Right ventricle myocardium superior (tissue), 1 donor: Measurements from ENCODE around the gene TUBG1. TPM values are rescaled to one million over a fixed set of nuclear protein-coding genes. Genes with fewer than 3 reads are reported as not detected.
"Not testable (repeated sequence)": the region's sequence is repeated elsewhere in the genome, so short reads cannot be mapped to it uniquely, and the experiment has no call there.

Experiments used
- ATAC-seq: fragments of 200-7000 bp; cut with Tn5 transposase; one replicate; pipeline ENCODE4 v1.9.1; 2020; ENCODE audit warnings: mild to moderate bottlenecking; ENCODE audit not compliant: poor library complexity
- DNase-seq: peaks from one replicate; pipeline ENCODE4 v3.0.0-alpha.2; 2020
- intact Hi-C: fragments of 100-400 bp; cut with DNase I; formaldehyde crosslinking; loops from one replicate; pipeline ENCODE4 v1.11.2; 2022
- total RNA-seq: library from RNA; stranded (reverse); fragmentation: NEBNext Ultra II Directional; extraction: Animal tissue kit (Norgen Biotek cat#: 25700); gene quantifications from one replicate; pipeline ENCODE4 v1.2.1, GENCODE V29; 2021
- donor health status: DM: no; HTN: yes; CAD: no; lungs with severe emphysema.

The TUBG1 gene
- total RNA-seq, 1 donor from 2014 or later: 49.1 TPM

DNA sequence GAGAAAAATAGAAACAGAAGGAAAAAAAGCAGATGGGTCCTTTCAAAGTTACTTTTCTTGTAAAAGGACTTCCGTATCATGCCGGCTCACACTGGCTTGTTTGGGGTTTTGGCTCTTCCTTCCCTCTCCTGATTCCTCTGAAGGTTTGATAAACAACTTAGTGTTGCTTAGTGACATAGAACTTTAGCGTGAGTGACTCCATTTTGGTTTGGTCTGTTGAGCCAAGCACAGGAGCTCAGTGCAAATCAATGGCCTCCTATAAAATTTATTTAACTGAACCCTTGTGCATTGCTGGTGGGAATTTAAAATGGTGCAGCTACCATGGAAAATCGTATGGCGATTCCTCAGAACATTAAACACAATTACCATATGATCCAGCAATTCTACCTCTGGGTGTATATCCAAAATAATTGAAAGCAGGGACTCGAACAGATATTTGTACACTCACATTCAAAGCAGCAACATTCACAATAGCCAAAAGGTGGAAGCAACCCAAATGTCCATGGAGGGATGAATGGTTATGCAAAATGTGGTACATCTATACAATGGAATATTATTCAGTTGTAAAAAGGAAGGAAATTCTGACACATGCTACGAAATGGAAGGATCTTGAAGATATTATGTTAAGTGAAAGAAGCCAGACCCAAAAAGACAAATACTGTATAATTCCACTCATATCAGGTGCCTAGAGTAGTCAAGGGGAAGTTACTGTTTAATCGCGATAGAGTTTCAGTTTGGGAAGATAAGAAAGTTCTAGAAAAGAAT lies 48.5 kb downstream of the TUBG1 start:
- ATAC-seq (no peak), DNase-seq (no peak)
- intact Hi-C loops: no loop called here

DNA sequence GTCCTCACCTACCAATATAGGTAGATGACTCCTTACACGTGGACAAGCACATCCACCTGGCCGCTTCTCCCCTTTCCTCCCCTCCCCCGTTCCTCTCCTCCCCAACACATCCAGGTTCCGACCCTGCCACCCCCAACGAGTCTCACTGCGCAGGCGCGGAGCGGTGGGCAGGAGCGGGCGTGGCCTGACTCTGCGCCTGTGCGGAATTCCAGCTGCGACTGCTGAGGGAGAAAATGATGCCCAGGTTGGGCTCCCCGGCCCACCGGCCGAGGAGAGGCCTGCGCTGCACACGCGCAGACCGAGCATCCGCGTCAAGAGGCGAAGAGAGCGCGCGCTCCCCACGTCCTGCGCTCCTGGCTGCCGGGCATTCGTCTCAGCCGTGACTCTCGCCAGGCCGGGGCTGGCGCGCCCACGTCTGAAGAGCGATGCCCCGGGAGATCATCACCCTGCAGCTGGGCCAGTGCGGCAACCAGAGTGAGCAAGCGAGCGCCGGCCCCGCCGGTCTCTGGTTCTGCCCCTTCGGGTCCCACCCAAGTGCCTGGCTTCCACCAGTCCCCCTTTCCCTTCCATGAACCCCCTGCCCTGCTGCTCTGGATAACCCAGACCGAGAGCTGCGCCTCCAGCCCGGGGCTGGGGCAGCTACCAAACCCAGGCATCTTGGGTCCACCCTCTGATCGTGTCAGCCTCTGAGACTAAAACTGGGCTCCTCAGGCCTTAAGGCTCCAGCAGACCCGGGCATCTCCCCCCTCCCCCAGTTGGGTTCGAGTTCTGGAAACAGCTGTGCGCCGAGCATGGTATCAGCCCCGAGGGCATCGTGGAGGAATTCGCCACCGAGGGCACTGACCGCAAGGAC lies 49.8 kb downstream of the TUBG1 start, which contains the start of gene TUBG2:
TUBG2 (plus strand) TSS at position 206 of the 853 bp plus-strand sequence; CDS start at position 426, 220 bp downstream.
- peak; percentile 92 for DNase-seq
- intact Hi-C loops: no loop called here

DNA sequence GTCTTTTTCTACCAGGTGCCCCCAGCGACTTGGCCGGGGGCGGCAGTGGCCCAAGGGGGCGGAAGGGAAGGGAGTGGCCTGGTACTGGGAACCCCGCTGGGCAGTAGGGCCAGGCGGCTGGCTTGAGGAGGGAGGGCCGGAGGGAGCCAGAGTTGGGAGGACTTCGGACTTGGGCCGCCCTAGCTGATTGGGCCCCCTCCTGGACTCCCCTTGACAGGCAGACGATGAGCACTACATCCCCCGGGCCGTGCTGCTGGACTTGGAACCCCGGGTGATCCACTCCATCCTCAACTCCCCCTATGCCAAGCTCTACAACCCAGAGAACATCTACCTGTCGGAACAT lies 50.4 kb downstream of the TUBG1 start:
- peak; percentile 26 for ATAC-seq
- DNase-seq, intact Hi-C loops: not testable (repeated sequence)

More for the DNA sequence above, 49.8 kb downstream of the TUBG1 start, which contains the start of gene TUBG2:
- ATAC-seq: peak; percentile 95

DNA sequence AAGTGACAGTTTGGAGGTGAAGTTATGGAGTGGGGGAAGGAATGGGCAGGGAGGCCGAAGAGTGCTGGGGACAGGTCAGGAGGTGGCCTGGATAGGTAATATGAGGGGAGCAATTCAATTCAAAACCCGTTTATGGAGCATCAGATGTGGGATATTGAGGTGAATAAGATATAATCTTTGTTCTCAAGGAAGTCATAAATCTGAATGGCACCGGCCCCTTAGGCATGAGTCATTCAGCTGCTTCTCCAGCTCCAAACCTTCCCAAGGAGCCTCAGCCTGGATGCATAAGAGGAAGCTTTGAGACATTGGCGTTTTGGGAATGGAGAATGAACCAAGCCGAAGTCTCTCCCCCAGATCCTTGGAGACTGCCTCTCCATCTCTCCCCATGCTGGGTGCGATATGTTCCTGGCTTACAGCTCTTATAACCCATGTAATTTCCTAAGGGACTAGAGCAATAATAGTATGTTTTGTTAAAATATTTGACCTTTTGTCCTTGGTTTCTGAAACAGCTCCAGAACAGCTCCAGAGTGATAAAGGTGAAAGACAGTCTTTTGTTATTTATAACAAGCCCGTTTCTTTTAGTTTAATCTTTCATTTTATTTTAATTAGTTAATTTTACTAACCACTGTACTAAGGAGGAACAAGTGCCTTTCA lies 51.3 kb downstream of the TUBG1 start:
- intact Hi-C loops: no loop called here
- no peak for ATAC-seq
- no peak for DNase-seq

Other genes with a start within 250 kb of the TUBG1 start
- gene STAT3, start 221.2 kb upstream of the TUBG1 start, total RNA-seq: 127 TPM
- gene CAVIN1, start 186.4 kb upstream of the TUBG1 start, total RNA-seq: 200 TPM
- gene ATP6V0A1, start 150.8 kb upstream of the TUBG1 start, total RNA-seq: 29.9 TPM
- gene NAGLU, start 73.4 kb upstream of the TUBG1 start, total RNA-seq: 8.3 TPM
- 0.78 TPM for gene HSD17B1, start 56.8 kb upstream of the TUBG1 start, total RNA-seq
- 41.6 TPM for gene COASY, start 47.5 kb upstream of the TUBG1 start, total RNA-seq
- gene MLX, start 42.6 kb upstream of the TUBG1 start, total RNA-seq: 69.1 TPM
- 2.3 TPM for gene PSMC3IP, start 32.0 kb upstream of the TUBG1 start, total RNA-seq
- 21.4 TPM for gene RETREG3, start 309 bp upstream of the TUBG1 start, total RNA-seq
- gene TUBG2, start 49.6 kb downstream of the TUBG1 start, total RNA-seq: 12.4 TPM
- gene PLEKHH3, start 67.3 kb downstream of the TUBG1 start, total RNA-seq: 27.5 TPM
- 1.0 TPM for gene CCR10, start 72.2 kb downstream of the TUBG1 start, total RNA-seq
- gene CNTNAP1, start 72.8 kb downstream of the TUBG1 start, total RNA-seq: 4.2 TPM
- 47.2 TPM for gene EZH1, start 135.4 kb downstream of the TUBG1 start, total RNA-seq
- gene RAMP2, start 151.5 kb downstream of the TUBG1 start, total RNA-seq: 38.2 TPM
- 30.3 TPM for gene VPS25, start 163.8 kb downstream of the TUBG1 start, total RNA-seq
- gene WNK4, start 170.9 kb downstream of the TUBG1 start, total RNA-seq: not detected
- gene COA3, start 189.0 kb downstream of the TUBG1 start, total RNA-seq: 67.2 TPM
- not detected for gene CNTD1, start 189.2 kb downstream of the TUBG1 start, total RNA-seq
- gene BECN1, start 214.6 kb downstream of the TUBG1 start, total RNA-seq: 78.0 TPM
- 74.7 TPM for gene PSME3, start 223.7 kb downstream of the TUBG1 start, total RNA-seq
- 0.32 TPM for gene AOC2, start 234.9 kb downstream of the TUBG1 start, total RNA-seq
- 8.3 TPM for gene AOC3, start 241.5 kb downstream of the TUBG1 start, total RNA-seq